GM23338 (cell line): ENCODE data around the gene TENT5C. TPM values are rescaled to one million over a fixed set of nuclear protein-coding genes. Genes with fewer than 3 reads are reported as not detected.

Source experiments
- ATAC-seq: fragments of 200-7000 bp; cut with Tn5 transposase; 3 replicates; pipeline ENCODE4 v1.9.1; 2020
- DNase-seq: peaks from one replicate; pipeline ENCODE4 v3.0.0-alpha.2; 2015; ENCODE audit warnings: low spot score
- H2AFZ ChIP-seq: fragments of 200-600 bp; sonication (generic); 2 replicates; pipeline ENCODE4 v1.8.0; 2016; ENCODE audit warnings: antibody characterized with exemption, mild to moderate bottlenecking, moderate library complexity
- H3F3A ChIP-seq: fragments of 200-600 bp; sonication (generic); replicated peaks from 2 replicates; pipeline ENCODE4 v1.8.0; 2017; ENCODE audit warnings: antibody characterized with exemption, mixed run types, low read depth
- H3K27ac ChIP-seq: fragments of 200-600 bp; sonication (generic); 2 replicates; pipeline ENCODE4 v1.6.1; 2016; ENCODE audit warnings: low read depth
- H3K27me3 ChIP-seq: fragments of 200-600 bp; sonication (generic); 2 replicates; pipeline ENCODE4 v1.8.0; 2016; ENCODE audit warnings: mild to moderate bottlenecking, mixed run types, moderate library complexity; ENCODE audit not compliant: insufficient read depth
- H3K36me3 ChIP-seq: fragments of 200-600 bp; sonication (generic); 2 replicates; pipeline ENCODE4 v1.8.0; 2016; ENCODE audit warnings: mild to moderate bottlenecking; ENCODE audit not compliant: insufficient read depth
- H3K4me1 ChIP-seq: fragments of 200-600 bp; sonication (generic); 2 replicates; pipeline ENCODE4 v1.8.0; 2016; ENCODE audit warnings: mild to moderate bottlenecking, moderate library complexity; ENCODE audit not compliant: insufficient read depth
- H3K4me2 ChIP-seq: fragments of 200-600 bp; sonication (generic); 2 replicates; pipeline ENCODE4 v1.7.1; 2017; ENCODE audit warnings: mixed run types
- H3K4me3 ChIP-seq: fragments of 200-600 bp; sonication (generic); 2 replicates; pipeline ENCODE4 v1.6.1; 2016; ENCODE audit warnings: mixed run types
- H3K79me2 ChIP-seq: fragments of 200-600 bp; sonication (generic); replicated peaks from 2 replicates; pipeline ENCODE4 v1.8.0; 2017; ENCODE audit warnings: mild to moderate bottlenecking; ENCODE audit not compliant: insufficient read depth
- H3K9me2 ChIP-seq: fragments of 200-600 bp; sonication (generic); 2 replicates; pipeline ENCODE4 v1.8.0; 2017; ENCODE audit not compliant: insufficient read depth
- H4K20me1 ChIP-seq: fragments of 200-600 bp; sonication (generic); replicated peaks from 2 replicates; pipeline ENCODE4 v1.8.0; 2017; ENCODE audit warnings: mild to moderate bottlenecking; ENCODE audit not compliant: insufficient read depth
- H3K27ac Mint-ChIP-seq: 2 replicates; pipeline ENCODE4 v1.8.0; 2020; ENCODE audit warnings: inconsistent platforms, mild to moderate bottlenecking, moderate library complexity, mixed read lengths
- H3K27me3 Mint-ChIP-seq: 3 replicates; pipeline ENCODE4 v1.8.0; 2022; ENCODE audit warnings: low read depth, mild to moderate bottlenecking, moderate library complexity, mixed read lengths, inconsistent platforms; ENCODE audit not compliant: insufficient read depth, poor library complexity
- H3K36me3 Mint-ChIP-seq: 3 replicates; pipeline ENCODE4 v1.8.0; 2021; ENCODE audit warnings: low read depth, mild to moderate bottlenecking, inconsistent platforms, moderate library complexity, mixed read lengths
- H3K4me1 Mint-ChIP-seq: 3 replicates; pipeline ENCODE4 v1.8.0; 2020; ENCODE audit warnings: mild to moderate bottlenecking, inconsistent platforms, mixed read lengths
- H3K4me3 Mint-ChIP-seq: 3 replicates; pipeline ENCODE4 v1.8.0; 2021; ENCODE audit warnings: moderate library complexity, mild to moderate bottlenecking, inconsistent platforms, mixed read lengths
- H3K9me3 Mint-ChIP-seq: 3 replicates; pipeline ENCODE4 v1.8.0; 2020; ENCODE audit warnings: moderate library complexity, mild to moderate bottlenecking, inconsistent platforms, mixed read lengths
- CREB1 ChIP-seq: fragments of 250-450 bp; sonication (Bioruptor Pico); IDR thresholded peaks from 2 replicates; pipeline ENCODE4 v1.5.0; 2020; ENCODE audit warnings: low read depth, mild to moderate bottlenecking, moderate library complexity
- EZH2 ChIP-seq: fragments of 200-600 bp; sonication (generic); IDR thresholded peaks from one replicate; pipeline ENCODE4 v1.8.0; 2017; ENCODE audit warnings: antibody characterized with exemption, mild to moderate bottlenecking, low read depth; ENCODE audit not compliant: unreplicated experiment
- EZH2phosphoT487 ChIP-seq: fragments of 200-600 bp; sonication (generic); IDR thresholded peaks from one replicate; pipeline ENCODE4 v1.8.1; 2018; ENCODE audit warnings: antibody characterized with exemption; ENCODE audit not compliant: unreplicated experiment
- JUNB ChIP-seq: IDR thresholded peaks from one replicate; pipeline ENCODE4 v1.6.1; 2016; ENCODE audit warnings: antibody characterized with exemption; ENCODE audit not compliant: unreplicated experiment
- POLR2AphosphoS5 ChIP-seq: IDR thresholded peaks from 2 replicates; pipeline ENCODE4 v1.6.1; 2016; ENCODE audit warnings: antibody characterized with exemption, low read depth
- STAT1 ChIP-seq: IDR thresholded peaks from one replicate; pipeline ENCODE4 v1.6.1; 2016; ENCODE audit warnings: antibody characterized with exemption; ENCODE audit not compliant: unreplicated experiment
- ZNF114 ChIP-seq: fragments of 250-450 bp; sonication (Bioruptor Pico); IDR thresholded peaks from 2 replicates; pipeline ENCODE4 v1.5.0; 2020; ENCODE audit warnings: mild to moderate bottlenecking, moderate library complexity
- polyA plus RNA-seq: library from polyadenylated mRNA; unstranded; fragments of >200 nt; fragmentation: Nextera tagmentation; extraction: Ambion mirVana; gene quantifications from 2 replicates; pipeline ENCODE4 v1.2.1, GENCODE V29; 2016
- total RNA-seq: library from RNA; depleted of rRNA; stranded (reverse); fragments of >200 nt; shearing (Covaris generic); gene quantifications from 2 replicates; pipeline ENCODE4 v1.2.3, GENCODE V29; 2014
- TF ChIP-seq, protein P1 (sequence below): IDR thresholded peaks from one replicate; pipeline ENCODE4 v1.6.1; 2018; ENCODE audit warnings: antibody characterized with exemption; ENCODE audit not compliant: unreplicated experiment
- TF ChIP-seq, protein P2 (sequence below), 2 experiments: fragments of 200-600 bp in 1 of 2; sonication (generic) in 1 of 2; conservative IDR thresholded peaks; 2 replicates each; pipeline versions ENCODE4 v1.5.1 to v1.6.1; 2016 to 2017; ENCODE audit warnings: antibody characterized with exemption in 2 of 2, low read depth in 2 of 2, mild to moderate bottlenecking in 2 of 2, moderate library complexity in 1 of 2

TENT5C gene
- total and polyA plus RNA-seq, 2 experiments from 2014 or later: 0.23 to 0.80 TPM

DNA sequence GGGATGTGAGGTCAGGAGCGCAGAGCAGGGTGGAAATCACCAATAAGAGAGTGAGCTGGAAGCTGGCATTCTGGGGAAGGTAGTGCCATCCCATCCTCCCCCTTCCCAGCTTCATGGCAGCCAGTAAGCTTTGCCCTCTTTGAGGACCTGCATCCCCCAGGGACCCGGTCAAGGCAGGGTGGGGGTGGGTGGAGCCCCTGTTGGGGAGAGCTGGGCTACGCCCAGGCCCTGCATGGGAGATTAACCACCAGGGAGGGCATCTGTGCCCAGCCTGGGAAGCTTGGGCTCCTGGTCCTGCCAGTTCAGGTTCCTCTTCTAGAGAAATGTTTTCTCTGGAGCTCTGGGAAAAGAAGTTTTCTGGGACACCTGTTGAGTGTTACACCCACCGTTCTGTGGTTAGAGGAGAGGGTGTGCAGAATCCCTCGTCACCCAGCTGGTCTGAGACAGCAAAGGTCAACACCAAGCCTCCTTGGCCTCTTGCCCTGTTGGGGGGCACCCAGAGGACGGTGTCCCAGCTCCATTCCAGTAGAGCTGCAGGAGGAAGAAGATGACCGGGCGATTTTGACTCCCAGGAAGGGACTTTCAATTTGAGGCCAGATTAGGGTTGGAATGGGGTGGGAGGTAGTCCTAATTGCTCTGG lies 30.1 kb upstream of the TENT5C start:
- H4K20me1 ChIP-seq: no peaks in the 10 kb centered on the region
- no peak overlapping the region for H3K27ac ChIP-seq
- H3K9me3 Mint-ChIP-seq: no peaks in the 10 kb centered on the region
- no peak overlapping the region for H3K4me3 ChIP-seq
- H3K79me2 ChIP-seq: no peaks in the 10 kb centered on the region
- no peaks in the 10 kb centered on the region for H3K27me3 ChIP-seq
- no peak overlapping the region for H3K4me2 ChIP-seq
- peaks cover 4% of the 10 kb centered on the region; the same call in 1 of the 2 replicates for H3K4me1 ChIP-seq
- H3K9me2 ChIP-seq: no peaks in the 10 kb centered on the region
- ATAC-seq (no peak), DNase-seq (no peak)
- H3K36me3 ChIP-seq: no peaks in the 10 kb centered on the region
- peaks cover 6% of the 10 kb centered on the region for H3K27me3 Mint-ChIP-seq
- H3K27ac Mint-ChIP-seq: no peak overlapping the region
- H3K4me3 Mint-ChIP-seq: no peak overlapping the region
- H3F3A ChIP-seq: no peaks in the 10 kb centered on the region
- TF ChIP-seq ZNF114 (no peak), CREB1 (no peak), POLR2AphosphoS5 (no peak), EZH2 (no peak), EZH2phosphoT487 (no peak)
- TF ChIP-seq, protein P1, sequence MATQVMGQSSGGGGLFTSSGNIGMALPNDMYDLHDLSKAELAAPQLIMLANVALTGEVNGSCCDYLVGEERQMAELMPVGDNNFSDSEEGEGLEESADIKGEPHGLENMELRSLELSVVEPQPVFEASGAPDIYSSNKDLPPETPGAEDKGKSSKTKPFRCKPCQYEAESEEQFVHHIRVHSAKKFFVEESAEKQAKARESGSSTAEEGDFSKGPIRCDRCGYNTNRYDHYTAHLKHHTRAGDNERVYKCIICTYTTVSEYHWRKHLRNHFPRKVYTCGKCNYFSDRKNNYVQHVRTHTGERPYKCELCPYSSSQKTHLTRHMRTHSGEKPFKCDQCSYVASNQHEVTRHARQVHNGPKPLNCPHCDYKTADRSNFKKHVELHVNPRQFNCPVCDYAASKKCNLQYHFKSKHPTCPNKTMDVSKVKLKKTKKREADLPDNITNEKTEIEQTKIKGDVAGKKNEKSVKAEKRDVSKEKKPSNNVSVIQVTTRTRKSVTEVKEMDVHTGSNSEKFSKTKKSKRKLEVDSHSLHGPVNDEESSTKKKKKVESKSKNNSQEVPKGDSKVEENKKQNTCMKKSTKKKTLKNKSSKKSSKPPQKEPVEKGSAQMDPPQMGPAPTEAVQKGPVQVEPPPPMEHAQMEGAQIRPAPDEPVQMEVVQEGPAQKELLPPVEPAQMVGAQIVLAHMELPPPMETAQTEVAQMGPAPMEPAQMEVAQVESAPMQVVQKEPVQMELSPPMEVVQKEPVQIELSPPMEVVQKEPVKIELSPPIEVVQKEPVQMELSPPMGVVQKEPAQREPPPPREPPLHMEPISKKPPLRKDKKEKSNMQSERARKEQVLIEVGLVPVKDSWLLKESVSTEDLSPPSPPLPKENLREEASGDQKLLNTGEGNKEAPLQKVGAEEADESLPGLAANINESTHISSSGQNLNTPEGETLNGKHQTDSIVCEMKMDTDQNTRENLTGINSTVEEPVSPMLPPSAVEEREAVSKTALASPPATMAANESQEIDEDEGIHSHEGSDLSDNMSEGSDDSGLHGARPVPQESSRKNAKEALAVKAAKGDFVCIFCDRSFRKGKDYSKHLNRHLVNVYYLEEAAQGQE: no peak
- TF ChIP-seq, protein P2, sequence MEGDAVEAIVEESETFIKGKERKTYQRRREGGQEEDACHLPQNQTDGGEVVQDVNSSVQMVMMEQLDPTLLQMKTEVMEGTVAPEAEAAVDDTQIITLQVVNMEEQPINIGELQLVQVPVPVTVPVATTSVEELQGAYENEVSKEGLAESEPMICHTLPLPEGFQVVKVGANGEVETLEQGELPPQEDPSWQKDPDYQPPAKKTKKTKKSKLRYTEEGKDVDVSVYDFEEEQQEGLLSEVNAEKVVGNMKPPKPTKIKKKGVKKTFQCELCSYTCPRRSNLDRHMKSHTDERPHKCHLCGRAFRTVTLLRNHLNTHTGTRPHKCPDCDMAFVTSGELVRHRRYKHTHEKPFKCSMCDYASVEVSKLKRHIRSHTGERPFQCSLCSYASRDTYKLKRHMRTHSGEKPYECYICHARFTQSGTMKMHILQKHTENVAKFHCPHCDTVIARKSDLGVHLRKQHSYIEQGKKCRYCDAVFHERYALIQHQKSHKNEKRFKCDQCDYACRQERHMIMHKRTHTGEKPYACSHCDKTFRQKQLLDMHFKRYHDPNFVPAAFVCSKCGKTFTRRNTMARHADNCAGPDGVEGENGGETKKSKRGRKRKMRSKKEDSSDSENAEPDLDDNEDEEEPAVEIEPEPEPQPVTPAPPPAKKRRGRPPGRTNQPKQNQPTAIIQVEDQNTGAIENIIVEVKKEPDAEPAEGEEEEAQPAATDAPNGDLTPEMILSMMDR (conservative IDR thresholded peaks at IDR 0.05; ENCODE audit: low read depth in 2 of 2): no peak
- H2AFZ ChIP-seq: no peak overlapping the region
- H3K4me1 Mint-ChIP-seq: peaks cover 9% of the 10 kb centered on the region
- no peaks in the 10 kb centered on the region; the same call in 2 of the 3 replicates for H3K36me3 Mint-ChIP-seq

DNA sequence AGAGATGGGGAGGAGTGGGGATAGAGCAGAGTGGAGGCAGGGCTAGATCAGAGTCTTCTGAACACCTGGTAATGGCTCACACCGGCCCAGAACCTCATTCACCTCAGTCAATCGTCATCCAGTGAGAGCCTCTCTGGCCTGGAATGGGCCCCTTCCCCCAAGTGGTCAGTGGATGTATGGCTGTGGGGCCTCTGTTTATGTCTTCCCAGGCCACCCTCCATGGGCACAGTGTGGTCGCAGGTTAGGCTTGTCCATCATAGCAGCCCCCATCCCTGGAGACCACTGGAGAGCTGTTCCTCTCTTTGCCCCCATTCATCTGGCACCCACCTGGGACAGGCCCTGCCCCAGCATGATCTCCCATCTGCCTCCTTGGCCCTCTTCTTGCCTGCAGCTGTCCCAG lies 29.6 kb upstream of the TENT5C start:
- no peaks in the 10 kb centered on the region for H3K79me2 ChIP-seq
- H3K36me3 ChIP-seq: no peaks in the 10 kb centered on the region
- Mint-ChIP-seq H3K9me3 (no peaks in the 10 kb centered on the region), H3K4me3 (no peak overlapping the region), H3K27me3 (peaks cover 6% of the 10 kb centered on the region), H3K4me1 (peaks cover 9% of the 10 kb centered on the region), H3K27ac (no peak overlapping the region), H3K36me3 (no peaks in the 10 kb centered on the region; the same call in 2 of the 3 replicates)
- H3K4me2 ChIP-seq: no peak overlapping the region
- peaks cover 4% of the 10 kb centered on the region; the same call in 1 of the 2 replicates for H3K4me1 ChIP-seq
- H3K27ac ChIP-seq: no peak overlapping the region
- H3K9me2 ChIP-seq: no peaks in the 10 kb centered on the region
- no peaks in the 10 kb centered on the region for H3K27me3 ChIP-seq
- H3F3A ChIP-seq: no peaks in the 10 kb centered on the region
- DNase-seq (no peak), ATAC-seq (no peak)
- H2AFZ ChIP-seq: no peak overlapping the region
- no peak overlapping the region for H3K4me3 ChIP-seq
- H4K20me1 ChIP-seq: no peaks in the 10 kb centered on the region
- TF ChIP-seq, protein P2 (conservative IDR thresholded peaks at IDR 0.05; ENCODE audit: low read depth in 2 of 2): no peak
- no peak for TF ChIP-seq JUNB
- no peak for TF ChIP-seq STAT1
- TF ChIP-seq CREB1: no peak
